CD8-positive, alpha-beta memory T cell (primary cell): ENCODE results near the gene S1PR3. TPM values are rescaled to one million over a fixed set of nuclear protein-coding genes. Genes with fewer than 3 reads are reported as not detected.

Source experiments
- CTCF ChIA-PET: fragments of 350-600 bp; sonication (Branson Sonifier 250); formaldehyde crosslinking; loops from one replicate; lab custom pipeline; 2021; ENCODE audit warnings: antibody characterized with exemption; lab: Charles Lee
- POLR2A ChIA-PET: fragments of 350-600 bp; sonication (Branson Sonifier 250); formaldehyde crosslinking; loops from one replicate; lab custom pipeline; 2021; ENCODE audit warnings: antibody characterized with exemption; lab: Charles Lee
- DNase-seq, 5 donors: peaks; one replicate each; pipeline versions ENCODE4 v3.0.0 to v3.0.0-alpha.2; 2020 to 2022; ENCODE audit warnings: mixed read lengths in 1 of 5
- H3K27ac ChIP-seq: one replicate; pipeline ENCODE4 v1.7.0; 2013; ENCODE audit warnings: low read depth, mild to moderate bottlenecking, low read length, moderate library complexity
- H3K27me3 ChIP-seq: 2 replicates; pipeline ENCODE4 v1.7.0; 2013; ENCODE audit warnings: low read length, mild to moderate bottlenecking; ENCODE audit not compliant: insufficient read depth, poor library complexity, severe bottlenecking
- H3K36me3 ChIP-seq: 2 replicates; pipeline ENCODE4 v1.7.0; 2013; ENCODE audit warnings: mild to moderate bottlenecking, low read length, moderate library complexity; ENCODE audit not compliant: insufficient read depth
- H3K4me1 ChIP-seq: 2 replicates; pipeline ENCODE4 v1.7.0; 2013; ENCODE audit warnings: mild to moderate bottlenecking, low read length, moderate library complexity; ENCODE audit not compliant: insufficient read depth
- H3K4me3 ChIP-seq: 2 replicates; pipeline ENCODE4 v1.7.0; 2013; ENCODE audit warnings: mild to moderate bottlenecking, low read length
- H3K9me3 ChIP-seq: 2 replicates; pipeline ENCODE4 v1.7.0; 2013; ENCODE audit warnings: mild to moderate bottlenecking, low read length
- H3K27ac Mint-ChIP-seq, 8 donors: one replicate each; pipeline ENCODE4 v1.8.0; 2020 to 2021; ENCODE audit warnings: mixed read lengths in 8 of 8, mild to moderate bottlenecking in 6 of 8, inconsistent platforms in 3 of 8, moderate library complexity in 3 of 8
- H3K27me3 Mint-ChIP-seq, 2 donors: one replicate each; pipeline ENCODE4 v1.8.0; 2020 to 2021; ENCODE audit warnings: mixed read lengths in 2 of 2, mild to moderate bottlenecking in 1 of 2, moderate library complexity in 1 of 2
- H3K36me3 Mint-ChIP-seq, 3 donors: one replicate each; pipeline ENCODE4 v1.8.0; 2020 to 2021; ENCODE audit warnings: mixed read lengths in 3 of 3, inconsistent platforms in 1 of 3, mild to moderate bottlenecking in 1 of 3
- H3K4me1 Mint-ChIP-seq, 3 donors: one replicate each; pipeline ENCODE4 v1.8.0; 2020 to 2021; ENCODE audit warnings: mixed read lengths in 3 of 3, inconsistent platforms in 1 of 3, mild to moderate bottlenecking in 1 of 3
- H3K4me3 Mint-ChIP-seq, 7 donors: one replicate each; pipeline ENCODE4 v1.8.0; 2020 to 2021; ENCODE audit warnings: mixed read lengths in 7 of 7, mild to moderate bottlenecking in 6 of 7, moderate library complexity in 4 of 7, inconsistent platforms in 2 of 7
- H3K9me3 Mint-ChIP-seq, 5 donors: one replicate each; pipeline ENCODE4 v1.8.0; 2020 to 2022; ENCODE audit warnings: mixed read lengths in 5 of 5, mild to moderate bottlenecking in 3 of 5, moderate library complexity in 2 of 5, inconsistent platforms in 1 of 5
- polyA plus RNA-seq: library from polyadenylated mRNA; unstranded; fragments of 300-500 nt; fragmentation: Illumina TruSeq; gene quantifications from one replicate; pipeline ENCODE4 v1.2.3, GENCODE V29; 2021
- total RNA-seq, 2 experiments: library from RNA; stranded (reverse); gene quantifications; one replicate each; pipeline ENCODE4 v1.2.3, GENCODE V29; 2021

The S1PR3 gene
- total and polyA plus RNA-seq, 3 experiments from 2014 or later: 0.80 to 0.90 TPM; not detected in 1

DNA sequence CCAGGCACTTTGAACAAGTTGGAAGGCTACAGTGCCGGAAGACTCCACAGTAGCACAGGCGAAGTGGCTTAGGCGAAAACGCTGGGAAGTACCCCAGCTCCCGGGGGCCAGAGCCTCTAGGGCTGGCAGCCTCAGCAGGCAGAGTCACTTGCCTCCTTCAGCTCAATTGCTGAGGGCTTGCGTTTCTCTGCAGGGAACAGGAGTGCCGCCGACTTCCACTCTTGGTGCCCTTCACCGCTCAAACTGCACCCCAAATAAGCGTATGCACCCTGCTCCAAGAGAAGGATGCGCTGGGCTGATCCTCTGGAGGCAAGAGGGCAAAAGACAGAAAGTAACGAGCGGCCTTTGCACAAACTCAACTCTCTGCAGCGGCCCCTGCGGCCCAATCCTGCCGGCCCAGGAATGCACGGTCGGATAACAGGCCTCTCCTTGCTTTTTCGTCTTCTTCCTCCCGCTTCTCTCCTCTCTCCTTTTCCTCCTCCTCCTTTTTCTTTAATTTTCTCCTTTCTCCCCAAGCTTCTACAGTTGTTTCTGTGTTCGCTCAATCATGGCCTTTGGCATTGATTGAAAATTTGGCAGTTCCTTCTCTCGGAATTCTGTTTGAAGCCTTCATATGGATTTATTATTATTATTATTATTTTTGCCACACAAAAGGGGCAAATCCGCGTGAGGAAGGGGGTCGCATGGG is 1.1 kb upstream of the S1PR3 start:
- no peaks in the 10 kb centered on the region for H3K9me3 ChIP-seq
- no peak overlapping the region for H3K27ac ChIP-seq
- H3K27me3 Mint-ChIP-seq: peaks cover 24 to 68% of the 10 kb centered on the region in 2 donors
- peaks cover 13% of the 10 kb centered on the region for H3K4me1 ChIP-seq
- H3K27me3 ChIP-seq: peaks cover 10% of the 10 kb centered on the region
- H3K9me3 Mint-ChIP-seq: no peaks in the 10 kb centered on the region
- no peaks in the 10 kb centered on the region for H3K36me3 Mint-ChIP-seq
- H3K4me1 Mint-ChIP-seq: peaks cover 4 to 26% (median 23%) of the 10 kb centered on the region in 3 donors
- H3K4me3 ChIP-seq: no peak overlapping the region
- POLR2A ChIA-PET: no interaction called here
- DNase-seq: no peak
- H3K4me3 Mint-ChIP-seq: peak overlapping the region in 1 of 7 donors; percentile 19
- no peak overlapping the region for H3K27ac Mint-ChIP-seq
- CTCF ChIA-PET: no interaction called here
- H3K36me3 ChIP-seq: no peaks in the 10 kb centered on the region

DNA sequence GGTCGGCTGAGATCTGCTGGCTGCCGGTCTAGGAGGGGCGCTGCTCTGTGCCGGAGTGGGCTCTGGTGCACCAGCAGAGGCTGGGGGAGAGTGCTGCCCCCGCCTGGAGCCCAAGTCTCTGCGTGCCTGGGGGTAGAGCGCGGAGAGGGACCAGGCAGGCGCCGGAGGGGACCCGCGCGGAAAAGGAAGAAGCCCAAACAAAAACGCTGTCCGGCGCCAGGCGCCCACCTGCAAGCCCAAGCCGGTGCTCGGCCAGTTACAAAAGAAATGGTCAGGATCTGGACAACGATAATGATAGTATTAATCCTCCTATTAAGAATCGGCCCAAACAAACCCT is 571 bp upstream of the S1PR3 start:
- POLR2A ChIA-PET: no interaction called here
- Mint-ChIP-seq H3K36me3 (no peaks in the 10 kb centered on the region), H3K4me1 (peaks cover 4 to 26% (median 23%) of the 10 kb centered on the region in 3 donors), H3K9me3 (no peaks in the 10 kb centered on the region), H3K4me3 (no peak overlapping the region), H3K27ac (no peak overlapping the region), H3K27me3 (peaks cover 24 to 67% of the 10 kb centered on the region in 2 donors)
- Histone ChIP-seq H3K27ac (no peak overlapping the region), H3K36me3 (no peaks in the 10 kb centered on the region), H3K27me3 (peaks cover 10% of the 10 kb centered on the region), H3K4me1 (peaks cover 13% of the 10 kb centered on the region), H3K4me3 (no peak overlapping the region), H3K9me3 (no peaks in the 10 kb centered on the region)
- no peak for DNase-seq
- CTCF ChIA-PET: no interaction called here

DNA sequence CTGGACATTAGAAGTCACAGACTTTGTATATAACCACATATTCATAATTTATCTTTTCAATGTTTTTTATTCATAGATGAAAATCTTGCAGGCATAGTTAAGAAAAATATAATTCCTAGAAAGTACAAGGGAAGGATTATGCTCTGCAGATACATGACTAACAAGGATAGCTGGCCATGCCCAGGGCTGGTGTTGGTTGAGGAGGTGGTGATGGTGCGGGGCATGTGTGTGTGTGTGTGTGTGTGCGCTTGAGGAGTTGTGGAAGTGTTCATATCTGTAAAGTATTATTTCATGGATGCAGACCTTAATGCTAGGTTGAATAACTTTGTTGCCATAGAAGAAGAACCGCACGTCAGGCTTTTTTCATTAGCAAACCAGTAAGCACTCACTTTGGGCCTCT is 1.3 kb downstream of the S1PR3 start:
- Histone ChIP-seq H3K4me1 (peaks cover 13% of the 10 kb centered on the region), H3K9me3 (no peaks in the 10 kb centered on the region), H3K36me3 (no peaks in the 10 kb centered on the region), H3K27ac (no peak overlapping the region), H3K27me3 (peaks cover 10% of the 10 kb centered on the region), H3K4me3 (no peak overlapping the region)
- H3K9me3 Mint-ChIP-seq: no peaks in the 10 kb centered on the region
- ChIA-PET CTCF (interaction anchor here (1.1 kb wide), 1 partner anchor 8 kb away, joined by 5 read pairs; no protein-coding TSS in a partner anchor), POLR2A (no interaction called here)
- no peak for DNase-seq
- H3K36me3 Mint-ChIP-seq: no peaks in the 10 kb centered on the region
- peak overlapping the region in 1 of 7 donors; percentile 40 for H3K4me3 Mint-ChIP-seq
- peaks cover 4 to 26% (median 23%) of the 10 kb centered on the region in 3 donors for H3K4me1 Mint-ChIP-seq
- H3K27me3 Mint-ChIP-seq: peaks cover 17 to 60% of the 10 kb centered on the region in 2 donors
- H3K27ac Mint-ChIP-seq: no peak overlapping the region

GRCh38 chr9:88993327-88993726 is 2.1 kb downstream of the S1PR3 start:
- Mint-ChIP-seq H3K27me3 (peaks cover 15 to 59% of the 10 kb centered on the region in 2 donors), H3K4me1 (peaks cover 4 to 26% (median 23%) of the 10 kb centered on the region in 3 donors), H3K4me3 (no peak overlapping the region), H3K36me3 (no peaks in the 10 kb centered on the region), H3K27ac (no peak overlapping the region), H3K9me3 (no peaks in the 10 kb centered on the region)
- POLR2A ChIA-PET: no interaction called here
- CTCF ChIA-PET: no interaction called here
- Histone ChIP-seq H3K4me1 (peaks cover 13% of the 10 kb centered on the region), H3K9me3 (no peaks in the 10 kb centered on the region), H3K27ac (no peak overlapping the region), H3K27me3 (peaks cover 10% of the 10 kb centered on the region), H3K36me3 (no peaks in the 10 kb centered on the region), H3K4me3 (no peak overlapping the region)
- DNase-seq: no peak

GRCh38 chr9:88993871-88994460 is 2.7 kb downstream of the S1PR3 start:
- Mint-ChIP-seq H3K27ac (no peak overlapping the region), H3K4me1 (peaks cover 4 to 23% (median 22%) of the 10 kb centered on the region in 3 donors), H3K36me3 (no peaks in the 10 kb centered on the region), H3K27me3 (peaks cover 15 to 59% of the 10 kb centered on the region in 2 donors), H3K9me3 (no peaks in the 10 kb centered on the region), H3K4me3 (no peak overlapping the region)
- H3K9me3 ChIP-seq: no peaks in the 10 kb centered on the region
- no peak for DNase-seq
- POLR2A ChIA-PET: no interaction called here
- H3K27ac ChIP-seq: no peak overlapping the region
- H3K4me1 ChIP-seq: peaks cover 13% of the 10 kb centered on the region
- CTCF ChIA-PET: no interaction called here
- H3K36me3 ChIP-seq: no peaks in the 10 kb centered on the region
- no peak overlapping the region for H3K4me3 ChIP-seq
- peaks cover 10% of the 10 kb centered on the region for H3K27me3 ChIP-seq

- ChIA-PET CTCF (no interaction called here), POLR2A (no interaction called here)
- Histone ChIP-seq H3K9me3 (no peaks in the 10 kb centered on the region), H3K27ac (no peak overlapping the region), H3K27me3 (peaks cover 10% of the 10 kb centered on the region), H3K4me1 (peaks cover 6% of the 10 kb centered on the region), H3K4me3 (no peak overlapping the region), H3K36me3 (no peaks in the 10 kb centered on the region)
- Mint-ChIP-seq H3K4me3 (no peak overlapping the region), H3K4me1 (peaks cover 0 to 16% (median 15%) of the 10 kb centered on the region in 3 donors), H3K9me3 (no peaks in the 10 kb centered on the region), H3K27ac (no peak overlapping the region), H3K36me3 (no peaks in the 10 kb centered on the region), H3K27me3 (peaks cover 11 to 53% of the 10 kb centered on the region in 2 donors)
- DNase-seq: no peak
Observed at GRCh38 chr9:88994469-88995199, 3.4 kb downstream of the S1PR3 start.

DNA sequence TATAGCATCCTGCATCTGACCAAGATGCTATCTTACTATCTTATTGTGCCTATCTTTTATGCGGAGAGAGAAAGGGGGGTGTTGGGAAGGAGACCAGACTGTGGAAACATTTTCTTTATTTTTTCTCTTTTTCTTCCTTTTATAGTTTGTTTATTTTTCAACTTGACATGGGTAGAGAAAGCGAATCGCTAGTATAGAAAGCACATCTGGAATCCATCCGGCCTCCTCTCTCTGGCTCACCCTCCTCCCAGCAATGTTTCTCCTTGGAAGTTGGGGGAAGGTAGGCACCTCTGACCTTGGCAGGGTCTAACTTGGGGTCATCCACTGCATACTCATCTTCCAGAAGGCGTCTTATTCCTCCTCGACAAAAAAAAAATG is 3.9 kb downstream of the S1PR3 start:
- ChIA-PET CTCF (no interaction called here), POLR2A (no interaction called here)
- peaks cover 0 to 13% (median 12%) of the 10 kb centered on the region in 3 donors for H3K4me1 Mint-ChIP-seq
- no peak for DNase-seq
- H3K36me3 Mint-ChIP-seq: no peaks in the 10 kb centered on the region
- H3K27me3 ChIP-seq: peaks cover 10% of the 10 kb centered on the region
- H3K4me1 ChIP-seq: peaks cover 6% of the 10 kb centered on the region
- no peak overlapping the region for H3K27ac ChIP-seq
- no peaks in the 10 kb centered on the region for H3K9me3 Mint-ChIP-seq
- no peaks in the 10 kb centered on the region for H3K36me3 ChIP-seq
- H3K9me3 ChIP-seq: no peaks in the 10 kb centered on the region
- H3K4me3 Mint-ChIP-seq: no peak overlapping the region
- H3K4me3 ChIP-seq: no peak overlapping the region
- H3K27ac Mint-ChIP-seq: no peak overlapping the region
- peaks cover 11 to 48% of the 10 kb centered on the region in 2 donors for H3K27me3 Mint-ChIP-seq

- no peak overlapping the region for H3K27ac Mint-ChIP-seq
- H3K36me3 Mint-ChIP-seq: no peaks in the 10 kb centered on the region
- peaks cover 10 to 44% of the 10 kb centered on the region in 2 donors for H3K27me3 Mint-ChIP-seq
- no peak for DNase-seq
- ChIA-PET CTCF (no interaction called here), POLR2A (no interaction called here)
- Histone ChIP-seq H3K4me1 (peaks cover 6% of the 10 kb centered on the region), H3K27ac (no peak overlapping the region), H3K4me3 (no peak overlapping the region), H3K9me3 (no peaks in the 10 kb centered on the region), H3K27me3 (peaks cover 10% of the 10 kb centered on the region), H3K36me3 (no peaks in the 10 kb centered on the region)
- H3K4me3 Mint-ChIP-seq: peak overlapping the region in 1 of 7 donors; percentile 66
- H3K4me1 Mint-ChIP-seq: peaks cover 0 to 13% (median 9%) of the 10 kb centered on the region in 3 donors
- H3K9me3 Mint-ChIP-seq: no peaks in the 10 kb centered on the region
Observed at GRCh38 chr9:88995627-88996026, 4.4 kb downstream of the S1PR3 start.
